Hepatocyte (in vitro differentiated cells): ENCODE results near the gene ZNF473.
"Not testable (repeated sequence)": the region's sequence is repeated elsewhere in the genome, so short reads cannot be mapped to it uniquely, and the experiment has no call there.

Experiments used
- EZH2 ChIP-seq: fragments of 200-600 bp; sonication (generic); IDR thresholded peaks from 2 replicates; pipeline ENCODE4 v1.6.1; 2016; ENCODE audit warnings: antibody characterized with exemption, mild to moderate bottlenecking, borderline replicate concordance
- TF ChIP-seq, protein P1 (sequence below): fragments of 200-600 bp; sonication (generic); IDR thresholded peaks from 2 replicates; pipeline ENCODE4 v1.5.1; 2016; ENCODE audit warnings: antibody characterized with exemption, mild to moderate bottlenecking; ENCODE audit not compliant: poor library complexity

DNA sequence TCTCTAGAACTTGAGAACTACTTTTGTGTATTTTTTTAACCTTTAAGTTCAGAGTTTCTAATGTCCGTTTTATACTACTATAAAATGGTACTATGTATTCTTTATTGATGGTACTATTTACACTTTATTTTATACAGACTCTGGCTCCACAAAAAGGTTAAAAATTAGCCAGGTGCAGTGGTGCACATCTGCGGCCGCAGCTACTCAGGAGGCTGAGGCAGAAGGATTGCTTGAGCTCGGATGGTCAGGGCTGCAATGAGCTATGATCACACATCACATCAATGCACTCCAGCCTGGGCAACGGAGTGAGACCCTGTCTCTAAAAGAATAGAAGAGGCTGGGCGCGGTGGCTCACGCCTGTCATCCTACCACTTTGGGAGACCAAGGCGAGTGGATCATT lies 66.0 kb downstream of the ZNF473 start:
- TF ChIP-seq, protein P1, sequence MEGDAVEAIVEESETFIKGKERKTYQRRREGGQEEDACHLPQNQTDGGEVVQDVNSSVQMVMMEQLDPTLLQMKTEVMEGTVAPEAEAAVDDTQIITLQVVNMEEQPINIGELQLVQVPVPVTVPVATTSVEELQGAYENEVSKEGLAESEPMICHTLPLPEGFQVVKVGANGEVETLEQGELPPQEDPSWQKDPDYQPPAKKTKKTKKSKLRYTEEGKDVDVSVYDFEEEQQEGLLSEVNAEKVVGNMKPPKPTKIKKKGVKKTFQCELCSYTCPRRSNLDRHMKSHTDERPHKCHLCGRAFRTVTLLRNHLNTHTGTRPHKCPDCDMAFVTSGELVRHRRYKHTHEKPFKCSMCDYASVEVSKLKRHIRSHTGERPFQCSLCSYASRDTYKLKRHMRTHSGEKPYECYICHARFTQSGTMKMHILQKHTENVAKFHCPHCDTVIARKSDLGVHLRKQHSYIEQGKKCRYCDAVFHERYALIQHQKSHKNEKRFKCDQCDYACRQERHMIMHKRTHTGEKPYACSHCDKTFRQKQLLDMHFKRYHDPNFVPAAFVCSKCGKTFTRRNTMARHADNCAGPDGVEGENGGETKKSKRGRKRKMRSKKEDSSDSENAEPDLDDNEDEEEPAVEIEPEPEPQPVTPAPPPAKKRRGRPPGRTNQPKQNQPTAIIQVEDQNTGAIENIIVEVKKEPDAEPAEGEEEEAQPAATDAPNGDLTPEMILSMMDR: not testable (repeated sequence)
- TF ChIP-seq EZH2: not testable (repeated sequence)
